Kidney tubule cell (primary cell): ENCODE results near the gene BAZ1B.
A peak's percentile ranks its signal among the peaks of the same experiment; 100 is the strongest.
"Not testable (repeated sequence)": the region's sequence is repeated elsewhere in the genome, so short reads cannot be mapped to it uniquely, and the experiment has no call there.

ENCODE experiments used
- DNase-seq: peaks from one replicate; pipeline ENCODE4 v3.0.0-alpha.2; 2018; ENCODE audit warnings: low spot score

The BAZ1B gene, protein sequence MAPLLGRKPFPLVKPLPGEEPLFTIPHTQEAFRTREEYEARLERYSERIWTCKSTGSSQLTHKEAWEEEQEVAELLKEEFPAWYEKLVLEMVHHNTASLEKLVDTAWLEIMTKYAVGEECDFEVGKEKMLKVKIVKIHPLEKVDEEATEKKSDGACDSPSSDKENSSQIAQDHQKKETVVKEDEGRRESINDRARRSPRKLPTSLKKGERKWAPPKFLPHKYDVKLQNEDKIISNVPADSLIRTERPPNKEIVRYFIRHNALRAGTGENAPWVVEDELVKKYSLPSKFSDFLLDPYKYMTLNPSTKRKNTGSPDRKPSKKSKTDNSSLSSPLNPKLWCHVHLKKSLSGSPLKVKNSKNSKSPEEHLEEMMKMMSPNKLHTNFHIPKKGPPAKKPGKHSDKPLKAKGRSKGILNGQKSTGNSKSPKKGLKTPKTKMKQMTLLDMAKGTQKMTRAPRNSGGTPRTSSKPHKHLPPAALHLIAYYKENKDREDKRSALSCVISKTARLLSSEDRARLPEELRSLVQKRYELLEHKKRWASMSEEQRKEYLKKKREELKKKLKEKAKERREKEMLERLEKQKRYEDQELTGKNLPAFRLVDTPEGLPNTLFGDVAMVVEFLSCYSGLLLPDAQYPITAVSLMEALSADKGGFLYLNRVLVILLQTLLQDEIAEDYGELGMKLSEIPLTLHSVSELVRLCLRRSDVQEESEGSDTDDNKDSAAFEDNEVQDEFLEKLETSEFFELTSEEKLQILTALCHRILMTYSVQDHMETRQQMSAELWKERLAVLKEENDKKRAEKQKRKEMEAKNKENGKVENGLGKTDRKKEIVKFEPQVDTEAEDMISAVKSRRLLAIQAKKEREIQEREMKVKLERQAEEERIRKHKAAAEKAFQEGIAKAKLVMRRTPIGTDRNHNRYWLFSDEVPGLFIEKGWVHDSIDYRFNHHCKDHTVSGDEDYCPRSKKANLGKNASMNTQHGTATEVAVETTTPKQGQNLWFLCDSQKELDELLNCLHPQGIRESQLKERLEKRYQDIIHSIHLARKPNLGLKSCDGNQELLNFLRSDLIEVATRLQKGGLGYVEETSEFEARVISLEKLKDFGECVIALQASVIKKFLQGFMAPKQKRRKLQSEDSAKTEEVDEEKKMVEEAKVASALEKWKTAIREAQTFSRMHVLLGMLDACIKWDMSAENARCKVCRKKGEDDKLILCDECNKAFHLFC (N-terminal part only)

GRCh38 chr7:73522105-73522872 is at the start of gene BAZ1B:
Gene BAZ1B (minus strand): TSS chr7:73522293. CDS start chr7:73521933, 360 bp downstream.
- peak; percentile 98 for DNase-seq

DNA sequence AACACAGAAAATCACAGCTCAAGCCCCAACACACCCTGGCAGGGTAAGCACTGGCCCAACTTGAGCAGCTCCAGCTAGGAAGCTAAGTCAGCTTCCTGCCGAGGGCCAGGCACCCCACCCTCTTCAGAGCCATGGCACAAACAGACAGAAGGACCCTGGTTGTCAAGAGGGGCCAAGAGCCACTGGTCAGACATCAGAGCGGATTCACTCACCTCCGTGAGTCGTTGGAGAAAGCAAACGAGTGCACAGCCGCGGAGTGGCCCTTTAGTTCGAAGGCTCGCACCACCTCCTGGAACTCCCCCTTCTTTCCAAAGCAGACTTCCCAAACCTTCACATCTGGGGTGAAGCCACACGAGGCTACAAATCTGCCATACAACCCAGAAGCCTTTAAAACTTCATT is 48.9 kb upstream of the BAZ1B start:
- DNase-seq = no peak

DNA sequence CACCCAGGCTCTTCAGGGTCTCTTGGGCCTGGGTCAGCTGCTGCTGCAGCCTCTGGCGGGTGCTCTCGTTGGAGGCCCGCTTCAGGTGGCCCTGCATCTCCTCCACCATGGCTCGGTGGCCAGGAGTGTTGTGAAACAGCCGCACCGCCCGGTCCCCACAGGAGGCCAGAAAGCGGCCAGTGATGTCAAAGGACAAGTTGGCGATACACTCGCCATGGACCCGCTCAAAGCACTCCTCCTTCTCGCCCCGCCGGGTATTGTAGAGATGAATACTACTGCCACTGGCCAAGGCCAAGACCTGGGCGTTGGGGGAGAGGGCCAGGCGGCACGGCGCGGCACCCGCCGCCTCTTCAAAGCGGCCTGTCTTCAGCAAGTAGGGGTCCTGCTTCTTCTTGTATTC is 48.4 kb upstream of the BAZ1B start:
- no peak for DNase-seq

GRCh38 chr7:73569042-73569608 is 47.0 kb upstream of the BAZ1B start:
- DNase-seq = no peak

GRCh38 chr7:73567846-73568685 is 46.0 kb upstream of the BAZ1B start:
- DNase-seq = no peak

DNA sequence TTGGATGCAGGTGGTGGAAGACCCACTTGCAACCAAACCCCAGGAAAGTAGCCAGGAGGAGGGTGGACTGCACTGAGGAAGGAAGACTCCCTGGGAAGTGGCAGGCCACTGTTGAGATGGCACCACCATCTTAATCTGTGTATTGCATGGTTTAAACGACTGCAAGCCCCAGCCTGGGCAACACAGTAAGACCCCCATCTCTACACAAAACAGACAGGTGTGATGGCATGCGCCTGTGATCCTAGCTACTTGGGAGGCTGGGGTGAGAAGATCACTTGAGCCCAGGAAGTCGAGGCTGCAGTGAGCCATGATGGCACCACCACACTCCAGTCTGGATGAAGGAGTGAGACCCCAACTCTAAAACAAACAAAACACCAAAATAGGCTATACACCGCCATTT is 45.0 kb upstream of the BAZ1B start:
- no peak for DNase-seq

DNA sequence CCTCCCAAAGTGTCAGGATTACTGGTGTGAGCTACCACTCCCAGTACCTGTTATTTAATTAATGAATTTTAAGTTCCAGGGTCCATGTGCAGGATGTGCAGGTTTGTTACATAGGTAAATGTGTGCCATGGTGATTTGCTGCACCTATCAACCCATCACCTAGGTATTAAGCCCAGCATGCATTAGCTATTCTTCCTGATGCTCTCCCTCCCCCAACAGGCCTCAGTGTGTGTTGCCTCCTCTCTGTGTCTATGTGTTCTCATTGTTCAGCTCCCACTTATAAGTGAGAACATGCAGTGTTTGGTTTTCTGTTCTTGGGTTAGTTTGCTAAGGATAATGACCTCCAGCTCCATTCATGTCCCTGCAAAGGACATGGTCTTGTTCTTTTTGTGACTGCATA is 44.3 kb upstream of the BAZ1B start:
- DNase-seq = not testable (repeated sequence)

- DNase-seq = no peak
Measured at GRCh38 chr7:73565675-73566340, 43.7 kb upstream of the BAZ1B start.

DNA sequence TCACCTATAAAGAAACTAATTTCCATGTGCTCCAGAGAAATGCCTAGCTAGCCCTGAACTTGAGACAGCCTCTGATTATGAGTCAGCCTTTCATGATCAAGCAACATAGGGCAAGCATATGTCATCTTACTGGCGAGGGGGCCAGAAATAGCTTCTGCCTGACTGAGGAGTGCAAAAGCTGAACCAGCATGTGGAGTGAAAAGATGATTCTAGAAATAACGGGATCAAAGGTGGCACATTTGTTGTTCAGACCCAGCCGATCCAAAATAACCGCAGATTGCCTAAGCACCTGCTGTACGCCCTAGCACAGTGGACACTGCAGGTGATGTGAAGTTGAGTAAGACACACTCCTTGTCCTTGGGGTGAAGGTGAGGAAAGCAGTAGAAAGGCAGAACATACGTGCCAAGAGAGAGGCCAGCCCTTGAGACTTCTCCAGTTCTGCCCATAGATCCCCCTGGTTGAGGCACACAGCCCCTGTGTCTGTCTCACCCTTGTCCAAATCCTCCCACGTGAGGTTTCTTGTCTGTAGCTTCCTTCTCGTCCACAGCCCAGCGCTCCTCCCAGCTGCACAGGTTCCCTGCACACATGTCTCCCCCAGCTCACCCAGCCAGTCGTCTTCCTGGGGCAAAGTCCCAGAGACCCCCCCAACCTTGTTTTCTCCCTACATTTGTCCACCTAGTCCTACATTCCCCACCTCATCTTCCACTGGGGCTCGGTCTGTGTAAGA is 38.2 kb upstream of the BAZ1B start:
- peak; percentile 84 for DNase-seq

- DNase-seq = peak; percentile 81
Measured at GRCh38 chr7:73557397-73558257, 35.5 kb upstream of the BAZ1B start, which contains the start of gene BCL7B. Gene BCL7B (minus strand): TSS chr7:73557690. CDS start chr7:73557578, 112 bp downstream.

DNA sequence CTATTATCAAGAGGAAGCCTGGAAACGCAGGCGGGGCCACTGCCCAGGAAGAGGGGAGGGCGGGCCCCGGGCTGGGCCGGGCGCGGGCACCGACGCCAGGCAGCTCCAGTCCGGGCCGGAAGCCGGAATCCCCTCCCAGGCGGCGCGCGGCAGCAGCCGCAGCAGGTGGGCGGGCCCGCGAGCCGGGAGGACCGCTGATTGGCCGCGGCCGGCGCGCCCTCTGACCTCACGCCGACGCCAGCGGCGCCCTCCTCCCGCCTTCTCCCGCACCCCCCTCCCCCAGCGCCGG is 35.0 kb upstream of the BAZ1B start:
- DNase-seq = peak; percentile 97

- DNase-seq = peak; percentile 13
Measured at GRCh38 chr7:73556208-73557107, 34.4 kb upstream of the BAZ1B start.

DNA sequence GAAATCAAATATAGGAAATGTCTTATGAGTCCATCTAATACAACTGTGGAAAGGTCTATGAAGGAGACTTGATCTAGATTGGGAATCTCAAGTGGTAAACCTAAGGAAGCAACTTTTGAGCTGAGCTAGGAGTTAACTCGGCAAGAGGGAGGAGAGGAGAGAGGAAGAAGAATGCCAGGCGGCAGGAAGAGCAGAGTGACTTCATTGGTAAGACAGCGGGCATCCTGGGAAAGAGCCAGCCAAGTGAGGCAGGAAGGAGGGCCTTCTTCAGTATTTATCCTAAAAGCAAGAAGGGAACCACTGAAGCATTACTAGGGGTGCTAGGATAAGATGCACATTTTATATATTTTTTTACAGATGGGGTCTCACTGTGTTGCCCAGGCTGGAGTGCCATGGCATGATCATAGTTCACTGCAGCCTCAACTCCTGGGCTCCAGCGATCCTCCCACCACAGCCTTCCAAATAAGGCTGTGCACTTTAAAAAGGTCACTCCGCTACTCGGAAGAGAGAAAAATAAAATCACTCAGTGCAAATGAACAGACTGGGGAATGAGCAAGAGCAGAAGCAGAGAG is 33.4 kb upstream of the BAZ1B start:
- peak; percentile 68 for DNase-seq

GRCh38 chr7:73550093-73550492 is 28.0 kb upstream of the BAZ1B start:
- DNase-seq = not testable (repeated sequence)

- no peak for DNase-seq
Measured at GRCh38 chr7:73549176-73549575, 27.1 kb upstream of the BAZ1B start.

DNA sequence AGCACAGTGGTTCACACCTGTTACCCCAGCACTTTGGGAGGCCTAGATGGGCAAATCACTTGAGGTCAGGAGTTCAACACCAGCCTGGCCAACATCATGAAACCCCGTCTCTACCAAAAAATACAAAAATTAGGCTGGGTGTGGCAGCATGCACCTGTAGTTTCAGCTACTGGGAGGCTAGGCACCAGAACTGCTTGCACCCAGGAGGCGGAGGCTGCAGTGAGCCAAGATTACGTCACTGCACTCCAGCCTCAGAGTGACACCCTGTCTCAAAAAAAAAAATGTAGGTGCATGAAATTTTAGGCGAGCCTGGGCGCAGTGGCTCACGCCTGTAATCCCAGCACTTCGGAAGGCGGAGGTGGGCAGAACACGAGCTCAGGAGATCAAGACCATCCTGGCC is 25.7 kb upstream of the BAZ1B start:
- DNase-seq = no peak

DNA sequence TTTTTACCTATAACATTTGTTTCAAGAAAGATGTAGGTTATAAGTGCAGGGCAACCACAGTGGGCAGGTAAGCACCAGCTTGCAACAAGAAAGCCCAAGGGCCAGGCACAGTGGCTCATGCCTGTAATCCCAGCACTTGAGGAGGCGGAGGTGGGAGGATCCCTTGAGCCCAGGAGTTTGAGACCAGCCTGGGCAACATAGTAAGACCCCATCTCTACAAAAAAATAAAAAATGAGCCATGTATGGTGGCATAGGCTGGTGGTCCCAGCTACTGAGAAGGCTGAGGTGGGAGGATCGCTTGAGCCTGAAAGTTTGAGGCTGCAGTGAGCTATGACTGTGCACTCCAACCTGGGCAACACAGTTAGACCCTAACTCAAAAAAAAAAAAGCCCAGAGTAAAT is 22.6 kb upstream of the BAZ1B start:
- DNase-seq = no peak
